ENCODE data around the gene NRG4. TPM values are rescaled to one million over a fixed set of nuclear protein-coding genes. Genes with fewer than 3 reads are reported as not detected.

The NRG4 gene
- total and polyA plus RNA-seq, 9 of the 15 experiments (the other 6 are each of a cell fraction or from before 2014, with no cell fraction given): 0.33 to 2.5 (median 0.76) TPM

- no peak for TF ChIP-seq SNAPC5 (CRISPR knock-in tag; IDR thresholded peaks at IDR 0.05)
- TF ChIP-seq, protein P1, sequence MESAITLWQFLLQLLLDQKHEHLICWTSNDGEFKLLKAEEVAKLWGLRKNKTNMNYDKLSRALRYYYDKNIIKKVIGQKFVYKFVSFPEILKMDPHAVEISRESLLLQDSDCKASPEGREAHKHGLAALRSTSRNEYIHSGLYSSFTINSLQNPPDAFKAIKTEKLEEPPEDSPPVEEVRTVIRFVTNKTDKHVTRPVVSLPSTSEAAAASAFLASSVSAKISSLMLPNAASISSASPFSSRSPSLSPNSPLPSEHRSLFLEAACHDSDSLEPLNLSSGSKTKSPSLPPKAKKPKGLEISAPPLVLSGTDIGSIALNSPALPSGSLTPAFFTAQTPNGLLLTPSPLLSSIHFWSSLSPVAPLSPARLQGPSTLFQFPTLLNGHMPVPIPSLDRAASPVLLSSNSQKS (CRISPR knock-in tag; IDR thresholded peaks at IDR 0.05): no peak
- TF ChIP-seq ZNF644 (tag; IDR thresholded peaks at IDR 0.05; ENCODE audit: low read depth): no peak
- TF ChIP-seq ARID1B (IDR thresholded peaks at IDR 0.05): no peak; the same call in 1 of the 2 replicates
- no peak for TF ChIP-seq MCM5 (IDR thresholded peaks at IDR 0.05; ENCODE audit: low read depth)
- no peak for TF ChIP-seq BRD4 (IDR thresholded peaks at IDR 0.05)
- TF ChIP-seq FOXK1 (CRISPR knock-in tag; IDR thresholded peaks at IDR 0.05; ENCODE audit: borderline replicate concordance): no peak
- peak; percentile 96 for TF ChIP-seq RBFOX2 (IDR thresholded peaks at IDR 0.05; ENCODE audit: low read depth, low read length)
- TF ChIP-seq MAFF (IDR thresholded peaks at IDR 0.05; ENCODE audit: low read length): no peak
- no peak; the same call in 1 of the 2 replicates for TF ChIP-seq NFRKB (IDR thresholded peaks at IDR 0.05; ENCODE audit: low read depth)
- TF ChIP-seq ZNF778 (CRISPR knock-in tag; IDR thresholded peaks at IDR 0.05): no peak
- TF ChIP-seq MYBL2 (IDR thresholded peaks at IDR 0.05; ENCODE audit: low read depth): no peak
- no peak for TF ChIP-seq MYBL2 (CRISPR knock-in tag; IDR thresholded peaks at IDR 0.05; ENCODE audit: borderline replicate concordance)
- TF ChIP-seq TCF7 (IDR thresholded peaks at IDR 0.05; ENCODE audit: borderline replicate concordance): no peak; the same call in 1 of the 2 replicates
- TF ChIP-seq, protein P2, sequence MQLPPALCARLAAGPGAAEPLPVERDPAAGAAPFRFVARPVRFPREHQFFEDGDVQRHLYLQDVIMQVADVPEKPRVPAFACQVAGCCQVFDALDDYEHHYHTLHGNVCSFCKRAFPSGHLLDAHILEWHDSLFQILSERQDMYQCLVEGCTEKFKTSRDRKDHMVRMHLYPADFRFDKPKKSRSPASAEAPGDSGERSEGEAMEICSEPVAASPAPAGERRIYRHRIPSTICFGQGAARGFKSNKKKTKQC (CRISPR knock-in tag; IDR thresholded peaks at IDR 0.05): no peak
- no peak for TF ChIP-seq TSHZ1 (CRISPR knock-in tag; IDR thresholded peaks at IDR 0.05)
- no peak for TF ChIP-seq ILF3 (IDR thresholded peaks at IDR 0.05; ENCODE audit: borderline replicate concordance)
- TF ChIP-seq CREB3 (tag; conservative IDR thresholded peaks at IDR 0.05; ENCODE audit: low read depth): no peak
- no peak for TF ChIP-seq ZNF589 (CRISPR knock-in tag; IDR thresholded peaks at IDR 0.05; ENCODE audit: low read depth)
These were observed 108.6 kb downstream of the NRG4 start, which contains the start of gene FBXO22 (continued) for GRCh38 chr15:75903331-75904239.
